A549 (cell line): ENCODE results near the gene RAB18. TPM values are rescaled to one million over a fixed set of nuclear protein-coding genes. Genes with fewer than 3 reads are reported as not detected.

Experiments
- ATAC-seq, 2 experiments: fragments of 200-7000 bp in 1 of 2; fragments of >200 bp in 1 of 2; cut with Nextera tagmentation in 1 of 2; cut with Tn5 transposase in 1 of 2; 3 replicates each; pipeline versions ENCODE4 v1.8.0 to v1.9.1; 2018 to 2020; ENCODE audit warnings: mild to moderate bottlenecking in 1 of 2, moderate library complexity in 1 of 2
- CTCF ChIA-PET: fragments of 300-600 bp; sonication (Branson Sonifier 250); formaldehyde crosslinking; extraction: SDS; loops from one replicate; lab custom pipeline; 2021; ENCODE audit warnings: antibody characterized with exemption, inconsistent platforms; lab: Yijun Ruan, JAX
- POLR2A ChIA-PET: fragments of 350-600 bp; formaldehyde crosslinking; extraction: SDS; loops from one replicate; lab custom pipeline; 2021; ENCODE audit warnings: antibody characterized with exemption, inconsistent platforms; lab: Yijun Ruan, JAX
- DNase-seq, 2 experiments: peaks; one replicate each; pipeline versions ENCODE4 v3.0.0 to v3.0.0-alpha.2; 2011 to 2016; ENCODE audit warnings: low read depth in 1 of 2, low spot score in 1 of 2
- FAIRE-seq: peaks from 2 replicates; lab custom pipeline; 2011; peaks lifted over from hg19 to GRCh38; lab: Jason Lieb, UNC
- H3K27ac ChIP-seq, 2 experiments: fragments of >200 bp; sonication (Bioruptor Twin); formaldehyde crosslinking; 3 replicates each; pipeline ENCODE4 v1.5.1; 2016 to 2017
- H3K4me1 ChIP-seq: fragments of >200 bp; sonication (Bioruptor Twin); formaldehyde crosslinking; 3 replicates; pipeline ENCODE4 v1.6.1; 2016
- H3K4me2 ChIP-seq: fragments of >200 bp; sonication (Bioruptor Twin); formaldehyde crosslinking; 3 replicates; pipeline ENCODE4 v1.6.1; 2016
- H3K4me3 ChIP-seq: fragments of >200 bp; sonication (Bioruptor Twin); formaldehyde crosslinking; 3 replicates; pipeline ENCODE4 v1.5.1; 2016
- H3K9me3 ChIP-seq: fragments of >200 bp; sonication (Bioruptor Twin); formaldehyde crosslinking; 3 replicates; pipeline ENCODE4 v1.6.1; 2016
- CBX8 ChIP-seq: fragments of 200-600 bp; sonication (generic); IDR thresholded peaks from 2 replicates; pipeline ENCODE4 v1.6.1; 2016
- CHD4 ChIP-seq: fragments of 200-600 bp; sonication (generic); IDR thresholded peaks from 2 replicates; pipeline ENCODE4 v1.6.1; 2016; ENCODE audit warnings: antibody characterized with exemption, mild to moderate bottlenecking, borderline replicate concordance
- EHMT2 ChIP-seq: fragments of 200-600 bp; sonication (generic); IDR thresholded peaks from 2 replicates; pipeline ENCODE4 v1.6.1; 2016; ENCODE audit warnings: antibody characterized with exemption, low read depth, mild to moderate bottlenecking, moderate library complexity
- GATA3 ChIP-seq: IDR thresholded peaks from 2 replicates; pipeline ENCODE4 v1.6.1; 2012; ENCODE audit warnings: borderline replicate concordance
- HDAC2 ChIP-seq: fragments of 200-600 bp; sonication (generic); IDR thresholded peaks from 2 replicates; pipeline ENCODE4 v1.6.1; 2016
- JUN ChIP-seq, 2 experiments: fragments of >200 bp; sonication (Bioruptor Twin); formaldehyde crosslinking; IDR thresholded peaks; 2 replicates in 1 of 2; 3 replicates in 1 of 2; pipeline ENCODE4 v1.6.1; 2016 to 2017
- KDM5A ChIP-seq: fragments of 200-600 bp; sonication (generic); IDR thresholded peaks from 2 replicates; pipeline ENCODE4 v1.6.1; 2016; ENCODE audit warnings: antibody characterized with exemption, mild to moderate bottlenecking
- NFE2L2 ChIP-seq: fragments of 150-350 bp; conservative IDR thresholded peaks from 2 replicates; pipeline ENCODE4 v1.6.1; 2014; ENCODE audit warnings: low read length
- POLR2AphosphoS2 ChIP-seq: conservative IDR thresholded peaks from 2 replicates; pipeline ENCODE4 v1.6.1; 2012; ENCODE audit warnings: low read length, improper control_type of control experiment, inconsistent platforms
- RAD21 ChIP-seq, 2 experiments: fragments of >200 bp in 1 of 2; sonication (Bioruptor Twin) in 1 of 2; formaldehyde crosslinking in 1 of 2; IDR thresholded peaks in 1 of 2; conservative IDR thresholded peaks in 1 of 2; 2 replicates in 1 of 2; 3 replicates in 1 of 2; pipeline ENCODE4 v1.6.1; 2012 to 2018; ENCODE audit warnings: inconsistent platforms in 1 of 2
- RARB ChIP-seq: fragments of 250-450 bp; sonication (Bioruptor Pico); IDR thresholded peaks from 2 replicates; pipeline ENCODE4 v1.8.0; 2021; ENCODE audit warnings: mild to moderate bottlenecking, moderate library complexity
- TP53 ChIP-seq: fragments of 250-450 bp; sonication (Bioruptor Pico); IDR thresholded peaks from 2 replicates; pipeline ENCODE4 v1.5.0; 2021; ENCODE audit warnings: mild to moderate bottlenecking, moderate library complexity
- ZSCAN20 ChIP-seq: fragments of 250-450 bp; sonication (Bioruptor Pico); IDR thresholded peaks from 2 replicates; pipeline ENCODE4 v1.8.0; 2022; ENCODE audit warnings: mild to moderate bottlenecking, moderate library complexity
- WGBS: methylation state at CpG from one replicate; pipeline ENCODE4 v1.1.6; 2017; ENCODE audit errors: missing lambda C conversion rate; 5-methylcytosine and 5-hydroxymethylcytosine counted together
- polyA plus RNA-seq, 4 experiments: library from polyadenylated mRNA; depleted of rRNA in 3 of 4; stranded (reverse); fragments of >200 nt; fragmentation: RNase III in 1 of 4; extraction: RNeasy Plus Mini Kit Qiagen cat#74134 plus additional on column Dnase treatment in 1 of 4; gene quantifications; 2 replicates in 3 of 4; 3 replicates in 1 of 4; pipeline ENCODE4 v1.2.3, GENCODE V29; 2011 to 2017
- TF ChIP-seq, protein P1 (sequence below): fragments of 200-600 bp; sonication (generic); IDR thresholded peaks from 2 replicates; pipeline ENCODE4 v1.6.1; 2016; ENCODE audit warnings: antibody characterized with exemption, mild to moderate bottlenecking, moderate library complexity
- TF ChIP-seq, protein P2 (sequence below): fragments of 150-350 bp; IDR thresholded peaks from 2 replicates; pipeline ENCODE4 v1.6.1; 2014; ENCODE audit warnings: low read depth, mild to moderate bottlenecking, low read length
- TF ChIP-seq, protein P3 (sequence below): fragments of >200 bp; sonication (Bioruptor Twin); formaldehyde crosslinking; IDR thresholded peaks from 3 replicates; pipeline ENCODE4 v1.5.1; 2016

Gene RAB18
- polyA plus RNA-seq, 2 of the 4 experiments (the other 2 are of a cell fraction): 81.4 to 131 TPM

DNA sequence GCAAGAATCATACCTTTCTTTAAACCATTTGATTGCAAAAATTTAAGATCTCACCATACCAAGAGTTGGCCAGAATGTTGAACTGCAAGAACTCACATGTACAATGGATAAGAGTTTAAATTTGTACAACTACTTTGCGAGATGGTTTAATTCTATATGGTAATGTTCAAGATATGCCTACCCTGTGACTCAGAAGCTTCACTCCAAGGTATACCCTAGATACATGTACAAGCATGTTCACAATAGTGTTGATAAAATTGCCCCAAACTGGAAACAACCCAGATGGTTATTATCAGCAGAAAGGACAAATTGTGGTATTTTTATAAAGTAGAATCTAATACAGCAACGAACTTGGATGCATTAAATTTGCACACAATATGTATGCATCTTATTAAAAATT is 25.1 kb upstream of the RAB18 start:
- no peak for FAIRE-seq
- no peak for DNase-seq
- no peak for ATAC-seq
- Histone ChIP-seq H3K27ac (no peak overlapping the region), H3K9me3 (0 out of 3 replicates have a peak, but pooled peaks cover 5% of the 10 kb centered on the region), H3K4me3 (no peak overlapping the region), H3K4me1 (no peaks in the 10 kb centered on the region), H3K4me2 (no peak overlapping the region)
- WGBS: 13% methylated on average over 2 of the region's 2 CpGs
- TF ChIP-seq EHMT2 (no peak), TP53 (CRISPR knock-in tag) (no peak), RARB (CRISPR knock-in tag) (no peak), HDAC2 (no peak), CHD4 (no peak), KDM5A (no peak), NFE2L2 (no peak), POLR2AphosphoS2 (no peak), GATA3 (no peak), CBX8 (no peak)
- TF ChIP-seq, protein P1, sequence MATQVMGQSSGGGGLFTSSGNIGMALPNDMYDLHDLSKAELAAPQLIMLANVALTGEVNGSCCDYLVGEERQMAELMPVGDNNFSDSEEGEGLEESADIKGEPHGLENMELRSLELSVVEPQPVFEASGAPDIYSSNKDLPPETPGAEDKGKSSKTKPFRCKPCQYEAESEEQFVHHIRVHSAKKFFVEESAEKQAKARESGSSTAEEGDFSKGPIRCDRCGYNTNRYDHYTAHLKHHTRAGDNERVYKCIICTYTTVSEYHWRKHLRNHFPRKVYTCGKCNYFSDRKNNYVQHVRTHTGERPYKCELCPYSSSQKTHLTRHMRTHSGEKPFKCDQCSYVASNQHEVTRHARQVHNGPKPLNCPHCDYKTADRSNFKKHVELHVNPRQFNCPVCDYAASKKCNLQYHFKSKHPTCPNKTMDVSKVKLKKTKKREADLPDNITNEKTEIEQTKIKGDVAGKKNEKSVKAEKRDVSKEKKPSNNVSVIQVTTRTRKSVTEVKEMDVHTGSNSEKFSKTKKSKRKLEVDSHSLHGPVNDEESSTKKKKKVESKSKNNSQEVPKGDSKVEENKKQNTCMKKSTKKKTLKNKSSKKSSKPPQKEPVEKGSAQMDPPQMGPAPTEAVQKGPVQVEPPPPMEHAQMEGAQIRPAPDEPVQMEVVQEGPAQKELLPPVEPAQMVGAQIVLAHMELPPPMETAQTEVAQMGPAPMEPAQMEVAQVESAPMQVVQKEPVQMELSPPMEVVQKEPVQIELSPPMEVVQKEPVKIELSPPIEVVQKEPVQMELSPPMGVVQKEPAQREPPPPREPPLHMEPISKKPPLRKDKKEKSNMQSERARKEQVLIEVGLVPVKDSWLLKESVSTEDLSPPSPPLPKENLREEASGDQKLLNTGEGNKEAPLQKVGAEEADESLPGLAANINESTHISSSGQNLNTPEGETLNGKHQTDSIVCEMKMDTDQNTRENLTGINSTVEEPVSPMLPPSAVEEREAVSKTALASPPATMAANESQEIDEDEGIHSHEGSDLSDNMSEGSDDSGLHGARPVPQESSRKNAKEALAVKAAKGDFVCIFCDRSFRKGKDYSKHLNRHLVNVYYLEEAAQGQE: no peak
- TF ChIP-seq, protein P2, sequence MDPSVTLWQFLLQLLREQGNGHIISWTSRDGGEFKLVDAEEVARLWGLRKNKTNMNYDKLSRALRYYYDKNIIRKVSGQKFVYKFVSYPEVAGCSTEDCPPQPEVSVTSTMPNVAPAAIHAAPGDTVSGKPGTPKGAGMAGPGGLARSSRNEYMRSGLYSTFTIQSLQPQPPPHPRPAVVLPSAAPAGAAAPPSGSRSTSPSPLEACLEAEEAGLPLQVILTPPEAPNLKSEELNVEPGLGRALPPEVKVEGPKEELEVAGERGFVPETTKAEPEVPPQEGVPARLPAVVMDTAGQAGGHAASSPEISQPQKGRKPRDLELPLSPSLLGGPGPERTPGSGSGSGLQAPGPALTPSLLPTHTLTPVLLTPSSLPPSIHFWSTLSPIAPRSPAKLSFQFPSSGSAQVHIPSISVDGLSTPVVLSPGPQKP: no peak
- TF ChIP-seq, protein P3, sequence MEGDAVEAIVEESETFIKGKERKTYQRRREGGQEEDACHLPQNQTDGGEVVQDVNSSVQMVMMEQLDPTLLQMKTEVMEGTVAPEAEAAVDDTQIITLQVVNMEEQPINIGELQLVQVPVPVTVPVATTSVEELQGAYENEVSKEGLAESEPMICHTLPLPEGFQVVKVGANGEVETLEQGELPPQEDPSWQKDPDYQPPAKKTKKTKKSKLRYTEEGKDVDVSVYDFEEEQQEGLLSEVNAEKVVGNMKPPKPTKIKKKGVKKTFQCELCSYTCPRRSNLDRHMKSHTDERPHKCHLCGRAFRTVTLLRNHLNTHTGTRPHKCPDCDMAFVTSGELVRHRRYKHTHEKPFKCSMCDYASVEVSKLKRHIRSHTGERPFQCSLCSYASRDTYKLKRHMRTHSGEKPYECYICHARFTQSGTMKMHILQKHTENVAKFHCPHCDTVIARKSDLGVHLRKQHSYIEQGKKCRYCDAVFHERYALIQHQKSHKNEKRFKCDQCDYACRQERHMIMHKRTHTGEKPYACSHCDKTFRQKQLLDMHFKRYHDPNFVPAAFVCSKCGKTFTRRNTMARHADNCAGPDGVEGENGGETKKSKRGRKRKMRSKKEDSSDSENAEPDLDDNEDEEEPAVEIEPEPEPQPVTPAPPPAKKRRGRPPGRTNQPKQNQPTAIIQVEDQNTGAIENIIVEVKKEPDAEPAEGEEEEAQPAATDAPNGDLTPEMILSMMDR: no peak
- POLR2A ChIA-PET: no interaction called here
- CTCF ChIA-PET: no interaction called here

DNA sequence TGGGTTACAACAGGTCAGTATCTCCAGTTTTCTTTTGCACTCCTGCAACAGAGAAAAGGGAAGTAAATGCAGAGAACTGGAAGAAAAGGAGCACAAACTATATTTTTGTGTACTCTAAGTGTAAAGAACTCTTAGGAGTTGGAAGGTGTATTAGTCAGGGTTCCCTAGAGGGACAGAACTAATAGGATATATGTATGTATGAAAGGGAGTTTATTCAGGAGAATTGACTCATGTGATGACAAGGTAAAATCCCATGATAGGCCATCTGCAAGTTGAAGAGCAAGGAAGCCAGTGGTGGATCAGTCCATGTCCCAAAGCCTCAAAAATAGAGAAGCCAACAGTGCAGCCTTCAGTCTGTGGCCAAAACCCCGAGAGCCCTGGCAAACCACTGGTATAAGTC is 22.6 kb upstream of the RAB18 start:
- TF ChIP-seq ZSCAN20 (CRISPR knock-in tag): no peak
- no peak for TF ChIP-seq JUN (IDR thresholded peaks at IDR 0.05)
- TF ChIP-seq RAD21 (conservative IDR thresholded peaks at IDR 0.05 in 1 of 2, IDR thresholded peaks at IDR 0.05 in 1 of 2): no peak
- TF ChIP-seq CBX8: no peak
- 0% methylated on average over 1 of the region's 1 CpG for WGBS
- DNase-seq (no peak), FAIRE-seq (no peak), ATAC-seq (no peak)
- ChIA-PET POLR2A (no interaction called here), CTCF (interaction anchor here (0.6 kb wide), 1 partner anchor 120 kb away, joined by 3 read pairs; no protein-coding TSS in a partner anchor)
- H3K4me3 ChIP-seq: no peak overlapping the region
- H3K9me3 ChIP-seq: 0 out of 3 replicates have a peak, but pooled peaks cover 5% of the 10 kb centered on the region
- no peaks in the 10 kb centered on the region for H3K4me1 ChIP-seq
- no peak overlapping the region for H3K27ac ChIP-seq
- no peak overlapping the region for H3K4me2 ChIP-seq
